Measurements from ENCODE around the gene BLTP2.

DNA sequence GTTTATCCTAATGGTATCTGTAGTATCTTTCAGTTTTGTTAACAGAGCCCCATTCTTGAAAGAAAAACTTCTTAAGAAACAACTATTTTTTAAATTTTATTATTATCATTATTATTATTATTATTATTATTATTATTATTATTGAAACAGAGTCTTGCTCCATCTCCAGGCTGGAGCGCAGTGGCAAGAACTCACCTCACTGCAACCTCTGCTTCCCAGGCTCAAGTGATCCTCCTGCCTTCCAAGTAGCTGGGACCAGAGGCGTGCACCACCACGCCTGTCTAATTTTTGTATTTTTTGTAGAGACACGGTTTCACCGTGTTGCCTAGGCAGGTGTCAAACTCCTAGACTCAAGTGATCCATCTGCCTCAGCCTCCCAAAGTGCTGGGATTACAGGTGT lies 40.4 kb upstream of the BLTP2 start:
- TF ChIP-seq, protein P1, sequence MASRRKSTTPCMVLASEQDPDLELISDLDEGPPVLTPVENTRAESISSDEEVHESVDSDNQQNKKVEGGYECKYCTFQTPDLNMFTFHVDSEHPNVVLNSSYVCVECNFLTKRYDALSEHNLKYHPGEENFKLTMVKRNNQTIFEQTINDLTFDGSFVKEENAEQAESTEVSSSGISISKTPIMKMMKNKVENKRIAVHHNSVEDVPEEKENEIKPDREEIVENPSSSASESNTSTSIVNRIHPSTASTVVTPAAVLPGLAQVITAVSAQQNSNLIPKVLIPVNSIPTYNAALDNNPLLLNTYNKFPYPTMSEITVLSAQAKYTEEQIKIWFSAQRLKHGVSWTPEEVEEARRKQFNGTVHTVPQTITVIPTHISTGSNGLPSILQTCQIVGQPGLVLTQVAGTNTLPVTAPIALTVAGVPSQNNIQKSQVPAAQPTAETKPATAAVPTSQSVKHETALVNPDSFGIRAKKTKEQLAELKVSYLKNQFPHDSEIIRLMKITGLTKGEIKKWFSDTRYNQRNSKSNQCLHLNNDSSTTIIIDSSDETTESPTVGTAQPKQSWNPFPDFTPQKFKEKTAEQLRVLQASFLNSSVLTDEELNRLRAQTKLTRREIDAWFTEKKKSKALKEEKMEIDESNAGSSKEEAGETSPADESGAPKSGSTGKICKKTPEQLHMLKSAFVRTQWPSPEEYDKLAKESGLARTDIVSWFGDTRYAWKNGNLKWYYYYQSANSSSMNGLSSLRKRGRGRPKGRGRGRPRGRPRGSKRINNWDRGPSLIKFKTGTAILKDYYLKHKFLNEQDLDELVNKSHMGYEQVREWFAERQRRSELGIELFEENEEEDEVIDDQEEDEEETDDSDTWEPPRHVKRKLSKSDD (CRISPR knock-in tag; IDR thresholded peaks at IDR 0.05; ENCODE audit: low read depth), result no peak
- TF ChIP-seq, protein P2, sequence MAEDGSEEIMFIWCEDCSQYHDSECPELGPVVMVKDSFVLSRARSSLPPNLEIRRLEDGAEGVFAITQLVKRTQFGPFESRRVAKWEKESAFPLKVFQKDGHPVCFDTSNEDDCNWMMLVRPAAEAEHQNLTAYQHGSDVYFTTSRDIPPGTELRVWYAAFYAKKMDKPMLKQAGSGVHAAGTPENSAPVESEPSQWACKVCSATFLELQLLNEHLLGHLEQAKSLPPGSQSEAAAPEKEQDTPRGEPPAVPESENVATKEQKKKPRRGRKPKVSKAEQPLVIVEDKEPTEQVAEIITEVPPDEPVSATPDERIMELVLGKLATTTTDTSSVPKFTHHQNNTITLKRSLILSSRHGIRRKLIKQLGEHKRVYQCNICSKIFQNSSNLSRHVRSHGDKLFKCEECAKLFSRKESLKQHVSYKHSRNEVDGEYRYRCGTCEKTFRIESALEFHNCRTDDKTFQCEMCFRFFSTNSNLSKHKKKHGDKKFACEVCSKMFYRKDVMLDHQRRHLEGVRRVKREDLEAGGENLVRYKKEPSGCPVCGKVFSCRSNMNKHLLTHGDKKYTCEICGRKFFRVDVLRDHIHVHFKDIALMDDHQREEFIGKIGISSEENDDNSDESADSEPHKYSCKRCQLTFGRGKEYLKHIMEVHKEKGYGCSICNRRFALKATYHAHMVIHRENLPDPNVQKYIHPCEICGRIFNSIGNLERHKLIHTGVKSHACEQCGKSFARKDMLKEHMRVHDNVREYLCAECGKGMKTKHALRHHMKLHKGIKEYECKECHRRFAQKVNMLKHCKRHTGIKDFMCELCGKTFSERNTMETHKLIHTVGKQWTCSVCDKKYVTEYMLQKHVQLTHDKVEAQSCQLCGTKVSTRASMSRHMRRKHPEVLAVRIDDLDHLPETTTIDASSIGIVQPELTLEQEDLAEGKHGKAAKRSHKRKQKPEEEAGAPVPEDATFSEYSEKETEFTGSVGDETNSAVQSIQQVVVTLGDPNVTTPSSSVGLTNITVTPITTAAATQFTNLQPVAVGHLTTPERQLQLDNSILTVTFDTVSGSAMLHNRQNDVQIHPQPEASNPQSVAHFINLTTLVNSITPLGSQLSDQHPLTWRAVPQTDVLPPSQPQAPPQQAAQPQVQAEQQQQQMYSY (CRISPR knock-in tag; IDR thresholded peaks at IDR 0.05), result no peak
- no peak for TF ChIP-seq HDAC2 (CRISPR knock-in tag; IDR thresholded peaks at IDR 0.05)
- TF ChIP-seq ZNF879 (CRISPR knock-in tag; IDR thresholded peaks at IDR 0.05), result no peak
- TF ChIP-seq ZNF883 (CRISPR knock-in tag; IDR thresholded peaks at IDR 0.05; ENCODE audit: not compliant biosample characterization), result no peak
- TF ChIP-seq, protein P3, sequence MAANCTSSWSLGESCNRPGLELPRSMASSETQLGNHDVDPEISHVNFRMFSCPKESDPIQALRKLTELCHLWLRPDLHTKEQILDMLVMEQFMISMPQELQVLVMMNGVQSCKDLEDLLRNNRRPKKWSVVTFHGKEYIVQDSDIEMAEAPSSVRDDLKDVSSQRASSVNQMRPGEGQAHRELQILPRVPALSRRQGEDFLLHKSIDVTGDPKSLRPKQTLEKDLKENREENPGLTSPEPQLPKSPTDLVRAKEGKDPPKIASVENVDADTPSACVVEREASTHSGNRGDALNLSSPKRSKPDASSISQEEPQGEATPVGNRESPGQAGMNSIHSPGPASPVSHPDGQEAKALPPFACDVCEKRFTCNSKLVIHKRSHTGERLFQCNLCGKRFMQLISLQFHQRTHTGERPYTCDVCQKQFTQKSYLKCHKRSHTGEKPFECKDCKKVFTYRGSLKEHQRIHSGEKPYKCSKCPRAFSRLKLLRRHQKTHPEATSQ (CRISPR knock-in tag; IDR thresholded peaks at IDR 0.05; ENCODE audit: borderline replicate concordance), result no peak
- TF ChIP-seq CBFB (CRISPR knock-in tag; IDR thresholded peaks at IDR 0.05), result no peak
- no peak for TF ChIP-seq ARNT (IDR thresholded peaks at IDR 0.05)
- no peak for TF ChIP-seq CBX5 (CRISPR knock-in tag; IDR thresholded peaks at IDR 0.05; ENCODE audit: borderline replicate concordance)
- TF ChIP-seq ZNF121 (CRISPR knock-in tag; IDR thresholded peaks at IDR 0.05), result no peak
